Heart right ventricle (tissue), 16 donors: Measurements from ENCODE around the gene HLA-DMA. TPM values are rescaled to one million over a fixed set of nuclear protein-coding genes. Genes with fewer than 3 reads are reported as not detected.

ENCODE experiments used
- ATAC-seq, 8 donors: fragments of 200-7000 bp; cut with Tn5 transposase; one replicate each; pipeline ENCODE4 v1.9.1; 2020; ENCODE audit warnings: mild to moderate bottlenecking in 8 of 8, moderate library complexity in 8 of 8, moderate number of reproducible peaks in 1 of 8
- DNase-seq, 2 donors: peaks; one replicate each; pipeline ENCODE4 v3.0.0-alpha.2; 2020
- H3K27ac ChIP-seq, 10 donors: fragments of 200-600 bp; sonication (generic) in 2 of 10; one replicate each; pipeline versions ENCODE4 v1.5.0 to v1.8.0; 2020 to 2022; ENCODE audit warnings: mild to moderate bottlenecking in 3 of 10
- H3K27me3 ChIP-seq, 7 donors: fragments of 200-600 bp; one replicate each; pipeline ENCODE4 v1.8.0; 2021 to 2022; ENCODE audit warnings: mild to moderate bottlenecking in 2 of 7
- H3K36me3 ChIP-seq, 9 donors: fragments of 200-600 bp; sonication (generic) in 1 of 9; one replicate each; pipeline versions ENCODE4 v1.5.0 to v1.8.0; 2020 to 2022; ENCODE audit warnings: mild to moderate bottlenecking in 2 of 9
- H3K4me1 ChIP-seq, 9 donors: fragments of 200-600 bp; sonication (generic) in 1 of 9; one replicate each; pipeline versions ENCODE4 v1.5.0 to v1.8.0; 2020 to 2022; ENCODE audit warnings: mild to moderate bottlenecking in 4 of 9
- H3K4me3 ChIP-seq, 10 donors: fragments of 200-600 bp; sonication (generic) in 2 of 10; one replicate each; pipeline versions ENCODE4 v1.5.0 to v1.8.0; 2020 to 2022; ENCODE audit warnings: mild to moderate bottlenecking in 7 of 10, moderate library complexity in 2 of 10
- H3K9me3 ChIP-seq, 11 donors: fragments of 200-600 bp in 10 of 11; sonication (generic) in 2 of 11; one replicate each; pipeline versions ENCODE4 v1.5.0 to v1.8.0; 2013 to 2022; ENCODE audit warnings: mild to moderate bottlenecking in 2 of 11, control low read depth in 1 of 11, moderate library complexity in 1 of 11
- WGBS, 2 donors: extraction: QIAGEN DNeasy Blood & Tissue Kit; methylation state at CpG; one replicate each; pipeline ENCODE4 v1.1.7; 2013; ENCODE audit warnings: inconsistent platforms in 1 of 2; 5-methylcytosine and 5-hydroxymethylcytosine counted together
- intact Hi-C, 10 donors: fragments of 100-400 bp; cut with DNase I; formaldehyde crosslinking; loops; one replicate each; pipeline versions ENCODE4 v1.11.1 to v1.14.2; 2022
- polyA plus RNA-seq, 2 donors: library from polyadenylated mRNA; stranded (reverse); fragments of 200-250 nt; gene quantifications; one replicate each; pipeline ENCODE4 v1.2.3, GENCODE V29; 2013
- total RNA-seq, 10 donors: library from RNA; stranded (reverse); fragmentation: NEBNext Ultra II Directional in 3 of 10; extraction: Animal tissue kit (Norgen Biotek cat#: 25700) in 3 of 10; gene quantifications; one replicate each; pipeline versions ENCODE4 v1.2.1 to v1.2.4, GENCODE V29; 2021 to 2023
- TF ChIP-seq, protein P1 (sequence below), 9 donors: fragments of 200-600 bp; sonication (generic) in 2 of 9; IDR thresholded peaks; one replicate each; pipeline versions ENCODE4 v1.5.0 to v1.8.0; 2021 to 2022; ENCODE audit warnings: antibody characterized with exemption in 9 of 9, mild to moderate bottlenecking in 5 of 9, moderate library complexity in 1 of 9
- donor health status: Arrhythmogenic right ventricular cardiomyopathy.
- donor health status: ischemic (EF 13 %, LVEDD 7.1; RV severe dilation, severe dysfunction).
- donor health status: healthy with polysubstance abuse.
- donor health status: DM: no; HTN: yes; CAD: no.
- donor health status: DM: no; HTN: no; CAD: no.
- donor health status: ischemic (EF 25% LVEDD 6.9; RV normal size, moderate dysfunction).
- donor health status: ischemic (EF 25% LVEDD 5.7; RV mildly dilated, moderate dysfunction).
- donor health status: healthy.
- donor health status: DM: yes; HTN: yes; CAD: no.
- donor health status: Ischemic cardiomyopathy.
- donor health status: ischemic (EF 35%, LVEDD 5.7; RV mildly dilated, moderate dysfunction).
- donor health status: nonischemic (EF 11% LVEDD 7.7; RV severe dilation, severe dysfunction).
- donor health status: DM: yes; HTN: yes; CAD: no.
- donor health status: PGD.
- donor health status: ischemic (EF 29% LVEDD 5.4; RV normal size, mild dysfunction).
- donor health status: nonischemic (EF 23%, LVEDD 6.1; RV moderate dilation, normal function).

Gene HLA-DMA
- total and polyA plus RNA-seq, 12 donors = 7.8 to 106 (median 14.5) TPM

DNA sequence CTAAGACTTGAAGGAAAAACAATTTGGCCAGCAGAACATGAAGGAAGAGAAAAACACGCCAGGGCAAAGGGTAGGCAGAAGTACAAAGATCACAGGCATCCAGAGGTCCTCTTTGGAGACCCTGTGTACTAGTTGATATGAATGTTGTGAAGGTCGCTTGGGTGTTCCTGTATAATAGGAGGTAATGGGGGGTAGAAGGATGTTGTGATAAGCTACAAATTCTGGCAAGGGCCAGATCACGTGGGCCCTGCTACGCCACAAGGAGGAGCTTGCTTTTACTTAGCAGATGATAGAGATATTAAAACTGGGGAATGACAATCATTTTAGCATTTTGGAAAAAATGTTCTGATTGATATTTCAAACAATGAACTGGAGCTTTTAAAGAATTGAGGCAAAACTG, 878 bp upstream of the HLA-DMA start:
- TF ChIP-seq, protein P1, sequence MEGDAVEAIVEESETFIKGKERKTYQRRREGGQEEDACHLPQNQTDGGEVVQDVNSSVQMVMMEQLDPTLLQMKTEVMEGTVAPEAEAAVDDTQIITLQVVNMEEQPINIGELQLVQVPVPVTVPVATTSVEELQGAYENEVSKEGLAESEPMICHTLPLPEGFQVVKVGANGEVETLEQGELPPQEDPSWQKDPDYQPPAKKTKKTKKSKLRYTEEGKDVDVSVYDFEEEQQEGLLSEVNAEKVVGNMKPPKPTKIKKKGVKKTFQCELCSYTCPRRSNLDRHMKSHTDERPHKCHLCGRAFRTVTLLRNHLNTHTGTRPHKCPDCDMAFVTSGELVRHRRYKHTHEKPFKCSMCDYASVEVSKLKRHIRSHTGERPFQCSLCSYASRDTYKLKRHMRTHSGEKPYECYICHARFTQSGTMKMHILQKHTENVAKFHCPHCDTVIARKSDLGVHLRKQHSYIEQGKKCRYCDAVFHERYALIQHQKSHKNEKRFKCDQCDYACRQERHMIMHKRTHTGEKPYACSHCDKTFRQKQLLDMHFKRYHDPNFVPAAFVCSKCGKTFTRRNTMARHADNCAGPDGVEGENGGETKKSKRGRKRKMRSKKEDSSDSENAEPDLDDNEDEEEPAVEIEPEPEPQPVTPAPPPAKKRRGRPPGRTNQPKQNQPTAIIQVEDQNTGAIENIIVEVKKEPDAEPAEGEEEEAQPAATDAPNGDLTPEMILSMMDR (IDR thresholded peaks at IDR 0.05) = no peak
- Histone ChIP-seq H3K9me3 (no peaks in the 10 kb centered on the region), H3K36me3 (peaks cover 0 to 18% (median 0%) of the 10 kb centered on the region in 9 donors), H3K4me1 (peaks cover 0 to 55% (median 16%) of the 10 kb centered on the region in 9 donors), H3K4me3 (no peak overlapping the region), H3K27ac (peak overlapping the region in 5 of 10 donors; percentile 61 to 90 (median 86)), H3K27me3 (no peaks in the 10 kb centered on the region)
- DNase-seq (no peak), ATAC-seq (no peak)
- intact Hi-C loops = loop anchor here in 2 of 10 donors (1.0 to 5.0 kb wide), 3 partner anchors 14 to 66 kb away; partner anchors contain the start of gene BRD2 (in 1 of the 2)
- WGBS, 2 donors = 65 to 76% methylated on average over 4 of the region's 4 CpGs

GRCh38 chr6:32950449-32950848, 2.4 kb downstream of the HLA-DMA start:
- Histone ChIP-seq H3K27ac (peak overlapping the region in 1 of 10 donors; percentile 90), H3K4me3 (peak overlapping the region in 1 of 10 donors; percentile 55), H3K36me3 (peaks cover 0 to 21% (median 0%) of the 10 kb centered on the region in 9 donors), H3K27me3 (no peaks in the 10 kb centered on the region), H3K9me3 (peaks cover 0 to 10% (median 0%) of the 10 kb centered on the region in 11 donors), H3K4me1 (peaks cover 0 to 82% (median 16%) of the 10 kb centered on the region in 9 donors)
- DNase-seq = no peak
- WGBS, 2 donors = 93% methylated on average over 8 of the region's 8 CpGs
- no peak for ATAC-seq
- intact Hi-C loops = loop anchor here in 1 of 10 donors (5.0 kb wide), 1 partner anchor 63 kb away; no protein-coding TSS in a partner anchor
- TF ChIP-seq, protein P1 (IDR thresholded peaks at IDR 0.05) = no peak

DNA sequence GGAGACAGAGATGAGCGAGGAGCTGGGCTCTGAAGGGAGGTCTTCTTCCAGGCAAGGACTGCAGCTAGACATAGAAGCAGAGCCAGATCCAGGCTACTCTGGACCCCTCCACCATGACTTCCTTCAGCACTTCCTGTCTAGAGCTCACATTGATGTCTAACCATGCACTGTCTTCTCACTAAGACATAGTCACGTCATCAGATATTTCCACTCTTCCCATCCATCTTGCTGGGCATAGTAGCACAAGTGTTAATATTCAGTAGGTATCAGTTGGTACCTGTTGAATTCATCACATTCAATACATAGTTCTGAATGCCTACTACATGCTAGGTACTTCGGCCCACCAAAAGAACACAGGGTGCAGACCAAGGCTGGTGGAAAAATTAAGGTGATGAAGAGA, 2.9 kb downstream of the HLA-DMA start:
- no peak for ATAC-seq
- Histone ChIP-seq H3K4me3 (no peak overlapping the region), H3K27ac (no peak overlapping the region), H3K36me3 (peaks cover 0 to 21% (median 0%) of the 10 kb centered on the region in 9 donors), H3K27me3 (no peaks in the 10 kb centered on the region), H3K9me3 (peaks cover 0 to 10% (median 0%) of the 10 kb centered on the region in 11 donors), H3K4me1 (peaks cover 0 to 84% (median 16%) of the 10 kb centered on the region in 9 donors)
- TF ChIP-seq, protein P1 (IDR thresholded peaks at IDR 0.05) = no peak
- DNase-seq = no peak
- 94 to 96% methylated on average over 3 of the region's 3 CpGs for WGBS, 2 donors
- intact Hi-C loops = loop anchor here in 1 of 10 donors (5.0 kb wide), 1 partner anchor 63 kb away; no protein-coding TSS in a partner anchor

DNA sequence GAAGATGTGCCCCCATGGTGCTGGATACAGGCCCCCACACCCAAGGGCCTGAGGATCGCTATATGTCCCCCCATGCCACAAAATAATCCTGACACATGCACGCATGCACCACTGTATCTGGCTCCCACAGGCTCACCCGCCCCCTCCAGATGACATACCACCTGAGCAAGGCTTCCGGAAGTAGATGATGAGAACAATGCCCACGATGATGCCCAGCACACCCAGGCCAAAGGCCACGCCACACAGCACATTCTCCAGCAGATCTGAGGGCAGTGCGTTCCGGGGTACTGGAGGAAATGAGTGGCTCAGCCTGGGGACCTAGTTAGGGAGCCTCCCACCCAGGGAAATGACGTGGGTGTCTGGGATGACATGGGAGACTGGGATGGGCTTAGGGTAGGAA, 3.8 kb downstream of the HLA-DMA start:
- DNase-seq = no peak
- Histone ChIP-seq H3K4me3 (no peak overlapping the region), H3K36me3 (peaks cover 0 to 21% (median 0%) of the 10 kb centered on the region in 9 donors), H3K4me1 (peaks cover 0 to 84% (median 16%) of the 10 kb centered on the region in 9 donors), H3K9me3 (peaks cover 0 to 10% (median 0%) of the 10 kb centered on the region in 11 donors), H3K27ac (no peak overlapping the region), H3K27me3 (no peaks in the 10 kb centered on the region)
- TF ChIP-seq, protein P1 (IDR thresholded peaks at IDR 0.05) = no peak
- ATAC-seq = no peak
- 87 to 89% methylated on average over 9 of the region's 9 CpGs for WGBS, 2 donors
- intact Hi-C loops = no loop called here
